Left lung (tissue), 10 donors: ENCODE results near the gene DNAJC5. TPM values are rescaled to one million over a fixed set of nuclear protein-coding genes. Genes with fewer than 3 reads are reported as not detected.

Experiments used
- ATAC-seq: fragments of 200-7000 bp; cut with Tn5 transposase; one replicate; pipeline ENCODE4 v1.9.1; 2020; ENCODE audit warnings: moderate library complexity
- DNase-seq, 4 donors: peaks; one replicate each; pipeline ENCODE4 v3.0.0-alpha.2; 2013 to 2020
- H3K27ac ChIP-seq, 2 donors: fragments of 200-600 bp; sonication (generic) in 1 of 2; one replicate each; pipeline versions ENCODE4 v1.5.0 to v1.8.0; 2020 to 2021
- H3K27me3 ChIP-seq, 2 donors: fragments of 200-600 bp; sonication (generic) in 1 of 2; one replicate each; pipeline versions ENCODE4 v1.5.0 to v1.8.0; 2020 to 2021
- H3K36me3 ChIP-seq, 2 donors: fragments of 200-600 bp; sonication (generic) in 1 of 2; one replicate each; pipeline versions ENCODE4 v1.5.0 to v1.8.0; 2020 to 2021
- H3K4me1 ChIP-seq, 2 donors: fragments of 200-600 bp; one replicate each; pipeline ENCODE4 v1.8.0; 2021
- H3K4me3 ChIP-seq, 2 donors: fragments of 200-600 bp; sonication (generic) in 1 of 2; one replicate each; pipeline versions ENCODE4 v1.5.0 to v1.8.0; 2020 to 2021; ENCODE audit warnings: mild to moderate bottlenecking in 1 of 2
- H3K9me3 ChIP-seq, 2 donors: fragments of 200-600 bp; sonication (generic) in 1 of 2; one replicate each; pipeline versions ENCODE4 v1.5.0 to v1.8.0; 2020 to 2021
- CTCF ChIP-seq, 2 donors: fragments of 200-600 bp; sonication (generic) in 1 of 2; IDR thresholded peaks; one replicate each; pipeline versions ENCODE4 v1.5.0 to v1.8.0; 2021; ENCODE audit warnings: antibody characterized with exemption in 2 of 2
- intact Hi-C, 2 donors: fragments of 100-400 bp; cut with DNase I; formaldehyde crosslinking; loops; one replicate each; pipeline versions ENCODE4 v1.11.2 to v1.14.2; 2022
- polyA plus RNA-seq, 6 donors: library from polyadenylated mRNA; unstranded; fragments of 120-200 nt; gene quantifications; one replicate each; pipeline ENCODE4 v1.2.1, GENCODE V29; 2013; ENCODE audit not compliant: insufficient read length in 6 of 6
- total RNA-seq, 2 donors: library from RNA; stranded (reverse); fragmentation: NEBNext Ultra II Directional; extraction: Animal tissue kit (Norgen Biotek cat#: 25700); gene quantifications; one replicate each; pipeline ENCODE4 v1.2.1, GENCODE V29; 2021
- donor health status: DM: no; HTN: yes; CAD: no.
- donor health status: DM: no; HTN: no; CAD: no.

Gene DNAJC5
- total and polyA plus RNA-seq, 8 donors = 17.5 to 59.5 (median 25.3) TPM

- intact Hi-C loops = no loop called here
- peak within 1 kb of the TSS; percentile 72 to 84 for H3K27ac ChIP-seq
- no peaks in the 10 kb centered on the region for H3K27me3 ChIP-seq
- no peak for TF ChIP-seq CTCF (IDR thresholded peaks at IDR 0.05)
- H3K9me3 ChIP-seq = no peaks in the 10 kb centered on the region
- peak within 1 kb of the TSS; percentile 94 to 100 for H3K4me3 ChIP-seq
- peaks cover 0 to 27% of the 10 kb centered on the region in 2 donors for H3K36me3 ChIP-seq
- H3K4me1 ChIP-seq = peaks cover 20 to 56% of the 10 kb centered on the region in 2 donors
- ATAC-seq (peak; percentile 85), DNase-seq (peak; percentile 89 to 95 (median 94))
These were observed 61.1 kb downstream of the DNAJC5 start, which contains the start of gene UCKL1 for GRCh38 chr20:63955827-63956663. Gene UCKL1, minus strand, starts transcription at chr20:63956416. Its CDS starts 44 bp downstream, at chr20:63956372.

- H3K9me3 ChIP-seq = no peaks in the 10 kb centered on the region
- peak overlapping the region; percentile 42 to 45 for H3K27ac ChIP-seq
- no peaks in the 10 kb centered on the region for H3K27me3 ChIP-seq
- peaks cover 0 to 33% of the 10 kb centered on the region in 2 donors for H3K36me3 ChIP-seq
- TF ChIP-seq CTCF (IDR thresholded peaks at IDR 0.05) = no peak
- peaks cover 20 to 50% of the 10 kb centered on the region in 2 donors for H3K4me1 ChIP-seq
- peak; percentile 1 for ATAC-seq
- peak overlapping the region; percentile 36 to 100 for H3K4me3 ChIP-seq
- DNase-seq = no peak
- intact Hi-C loops = no loop called here
These were observed 61.7 kb downstream of the DNAJC5 start for GRCh38 chr20:63956664-63957003.

GRCh38 chr20:63957004-63957689 is 62.2 kb downstream of the DNAJC5 start:
- DNase-seq (peak in 2 of 4 donors; percentile 65 to 86), ATAC-seq (peak; percentile 57)
- intact Hi-C loops = no loop called here
- Histone ChIP-seq H3K27ac (peak overlapping the region; percentile 42 to 45), H3K4me3 (peak overlapping the region; percentile 36 to 100), H3K9me3 (no peaks in the 10 kb centered on the region), H3K27me3 (no peaks in the 10 kb centered on the region), H3K36me3 (peaks cover 0 to 35% of the 10 kb centered on the region in 2 donors), H3K4me1 (peaks cover 20 to 45% of the 10 kb centered on the region in 2 donors)
- TF ChIP-seq CTCF (IDR thresholded peaks at IDR 0.05) = no peak

GRCh38 chr20:63957690-63958441 is 62.9 kb downstream of the DNAJC5 start:
- Histone ChIP-seq H3K36me3 (peaks cover 0 to 36% of the 10 kb centered on the region in 2 donors), H3K9me3 (no peaks in the 10 kb centered on the region), H3K27me3 (no peaks in the 10 kb centered on the region), H3K4me1 (peaks cover 20 to 41% of the 10 kb centered on the region in 2 donors), H3K27ac (peak overlapping the region; percentile 42 to 45), H3K4me3 (no peak overlapping the region)
- intact Hi-C loops = no loop called here
- DNase-seq (peak in 2 of 4 donors; percentile 33 to 73), ATAC-seq (peak; percentile 0)
- TF ChIP-seq CTCF (IDR thresholded peaks at IDR 0.05) = no peak
